Pancreas (tissue), 10 donors: ENCODE measurements around the gene DRG1. TPM values are rescaled to one million over a fixed set of nuclear protein-coding genes. Genes with fewer than 3 reads are reported as not detected.
"Not testable (repeated sequence)": the region's sequence is repeated elsewhere in the genome, so short reads cannot be mapped to it uniquely, and the experiment has no call there.

Source experiments
- ATAC-seq, 4 donors: fragments of 200-7000 bp; cut with Tn5 transposase; one replicate each; pipeline versions ENCODE4 v1.8.0 to v1.9.1; 2020; ENCODE audit warnings: mild to moderate bottlenecking in 4 of 4, moderate library complexity in 4 of 4
- DNase-seq, 6 donors: peaks; one replicate each; pipeline ENCODE4 v3.0.0-alpha.2; 2020
- FAIRE-seq: peaks from 2 replicates; lab custom pipeline; 2012; peaks lifted over from hg19 to GRCh38; lab: Jason Lieb, UNC
- H3K27ac ChIP-seq, 4 donors: fragments of 200-600 bp; sonication (generic); 1 replicate in 3 of 4; 2 replicates in 1 of 4; pipeline versions ENCODE4 v1.5.0 to v1.8.0; 2020
- H3K27me3 ChIP-seq, 4 donors: fragments of 200-600 bp; one replicate each; pipeline ENCODE4 v1.8.0; 2021
- H3K36me3 ChIP-seq, 3 donors: fragments of 200-600 bp; sonication (generic) in 1 of 3; one replicate each; pipeline versions ENCODE4 v1.5.0 to v1.8.0; 2020 to 2021
- H3K4me1 ChIP-seq, 3 donors: fragments of 200-600 bp; one replicate each; pipeline ENCODE4 v1.8.0; 2021
- H3K4me3 ChIP-seq, 4 donors: fragments of 200-600 bp; sonication (generic) in 2 of 4; one replicate each; pipeline versions ENCODE4 v1.5.0 to v1.8.0; 2020 to 2021
- H3K9me3 ChIP-seq, 4 donors: fragments of 200-600 bp; one replicate each; pipeline ENCODE4 v1.8.0; 2021
- WGBS, 2 donors: extraction: QIAGEN DNeasy Blood & Tissue Kit; methylation state at CpG; one replicate each; pipeline ENCODE4 v1.1.7; 2013; 5-methylcytosine and 5-hydroxymethylcytosine counted together
- intact Hi-C, 3 donors: fragments of 100-400 bp; cut with DNase I; formaldehyde crosslinking; loops; one replicate each; pipeline versions ENCODE4 v1.11.1 to v1.14.2; 2022
- polyA plus RNA-seq, 2 donors: library from polyadenylated mRNA; stranded (reverse); fragments of 200-250 nt; gene quantifications; one replicate each; pipeline ENCODE4 v1.2.3, GENCODE V29; 2013
- total RNA-seq, 6 donors: library from RNA; stranded (reverse); fragmentation: NEBNext Ultra II Directional in 4 of 6; extraction: Animal tissue kit (Norgen Biotek cat#: 25700) in 4 of 6; gene quantifications; one replicate each; pipeline versions ENCODE4 v1.2.1 to v1.2.4, GENCODE V29; 2021 to 2023
- TF ChIP-seq, protein P1 (sequence below), 4 donors: fragments of 200-600 bp; sonication (generic) in 3 of 4; IDR thresholded peaks; one replicate each; pipeline versions ENCODE4 v1.5.0 to v1.8.0; 2021; ENCODE audit warnings: antibody characterized with exemption in 4 of 4
- donor health status: healthy with polysubstance abuse.
- donor health status: DM: no; HTN: no; CAD: no; lungs with moderate emphysema.
- donor health status: DM: no; HTN: no; CAD: no.
- donor health status: control.
- donor health status: control.
- donor health status: Bipolar disorder and iron deficiency.
- donor health status: DM: yes; HTN: yes; CAD: no.
- donor health status: DM: no; HTN: no; CAD: no.
- donor health status: DM: no; HTN: no; CAD: no.
- donor health status: DM: yes; HTN: yes; CAD: no.

DRG1 gene
- total and polyA plus RNA-seq, 8 donors = 26.4 to 38.7 (median 30.9) TPM

DNA sequence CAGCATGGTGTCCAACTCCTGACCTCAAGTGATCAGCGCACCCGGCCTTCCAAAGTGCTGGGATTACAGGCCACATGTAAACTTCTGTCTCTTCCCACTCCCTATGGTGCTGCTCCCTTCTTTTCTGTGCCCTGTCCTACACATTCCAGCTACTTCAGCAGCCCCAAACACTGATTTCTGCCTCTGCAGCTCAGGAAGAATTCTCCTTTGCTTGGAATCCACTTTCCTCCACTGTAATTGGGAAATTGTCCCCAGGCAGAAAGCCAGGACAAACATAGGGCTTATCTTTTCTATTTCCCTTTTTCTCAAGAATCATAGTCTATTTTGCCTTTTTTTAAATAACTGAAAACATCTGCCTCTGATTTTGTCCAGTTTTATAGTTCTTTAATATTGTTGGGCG, 21.3 kb upstream of the DRG1 start:
- intact Hi-C loops = no loop called here
- H3K4me1 ChIP-seq = no peaks in the 10 kb centered on the region
- 93 to 98% methylated on average over 3 of the region's 3 CpGs for WGBS, 2 donors
- no peak for ATAC-seq
- no peak for DNase-seq
- no peak for FAIRE-seq
- H3K36me3 ChIP-seq = no peaks in the 10 kb centered on the region
- no peak overlapping the region for H3K4me3 ChIP-seq
- H3K27me3 ChIP-seq = no peaks in the 10 kb centered on the region
- TF ChIP-seq, protein P1, sequence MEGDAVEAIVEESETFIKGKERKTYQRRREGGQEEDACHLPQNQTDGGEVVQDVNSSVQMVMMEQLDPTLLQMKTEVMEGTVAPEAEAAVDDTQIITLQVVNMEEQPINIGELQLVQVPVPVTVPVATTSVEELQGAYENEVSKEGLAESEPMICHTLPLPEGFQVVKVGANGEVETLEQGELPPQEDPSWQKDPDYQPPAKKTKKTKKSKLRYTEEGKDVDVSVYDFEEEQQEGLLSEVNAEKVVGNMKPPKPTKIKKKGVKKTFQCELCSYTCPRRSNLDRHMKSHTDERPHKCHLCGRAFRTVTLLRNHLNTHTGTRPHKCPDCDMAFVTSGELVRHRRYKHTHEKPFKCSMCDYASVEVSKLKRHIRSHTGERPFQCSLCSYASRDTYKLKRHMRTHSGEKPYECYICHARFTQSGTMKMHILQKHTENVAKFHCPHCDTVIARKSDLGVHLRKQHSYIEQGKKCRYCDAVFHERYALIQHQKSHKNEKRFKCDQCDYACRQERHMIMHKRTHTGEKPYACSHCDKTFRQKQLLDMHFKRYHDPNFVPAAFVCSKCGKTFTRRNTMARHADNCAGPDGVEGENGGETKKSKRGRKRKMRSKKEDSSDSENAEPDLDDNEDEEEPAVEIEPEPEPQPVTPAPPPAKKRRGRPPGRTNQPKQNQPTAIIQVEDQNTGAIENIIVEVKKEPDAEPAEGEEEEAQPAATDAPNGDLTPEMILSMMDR (IDR thresholded peaks at IDR 0.05) = no peak
- H3K9me3 ChIP-seq = no peaks in the 10 kb centered on the region
- no peak overlapping the region for H3K27ac ChIP-seq

DNA sequence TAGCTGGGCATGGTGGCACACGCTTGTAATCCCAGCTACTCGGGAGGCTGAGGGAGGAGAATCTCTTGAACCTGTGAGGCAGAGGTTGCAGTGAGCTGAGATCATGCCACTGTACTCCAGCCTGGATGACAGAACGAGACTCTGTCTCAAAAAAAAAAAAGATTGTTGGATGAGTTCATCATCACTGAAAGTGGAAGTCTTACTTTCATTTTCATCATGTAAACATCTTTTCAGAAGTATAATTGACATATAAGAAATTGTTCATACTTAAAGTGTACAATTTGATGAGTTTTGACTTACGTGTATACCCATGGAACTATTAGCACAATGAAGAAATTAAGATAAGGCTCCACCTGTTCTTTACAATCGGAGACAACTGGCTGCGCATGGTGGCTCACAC, 20.8 kb upstream of the DRG1 start:
- intact Hi-C loops, H3K27me3 ChIP-seq, H3K9me3 ChIP-seq, ATAC-seq, H3K27ac ChIP-seq, DNase-seq, H3K4me3 ChIP-seq, H3K4me1 ChIP-seq, H3K36me3 ChIP-seq, FAIRE-seq: not testable (repeated sequence)
- 79 to 82% methylated on average over 6 of the region's 6 CpGs for WGBS, 2 donors

DNA sequence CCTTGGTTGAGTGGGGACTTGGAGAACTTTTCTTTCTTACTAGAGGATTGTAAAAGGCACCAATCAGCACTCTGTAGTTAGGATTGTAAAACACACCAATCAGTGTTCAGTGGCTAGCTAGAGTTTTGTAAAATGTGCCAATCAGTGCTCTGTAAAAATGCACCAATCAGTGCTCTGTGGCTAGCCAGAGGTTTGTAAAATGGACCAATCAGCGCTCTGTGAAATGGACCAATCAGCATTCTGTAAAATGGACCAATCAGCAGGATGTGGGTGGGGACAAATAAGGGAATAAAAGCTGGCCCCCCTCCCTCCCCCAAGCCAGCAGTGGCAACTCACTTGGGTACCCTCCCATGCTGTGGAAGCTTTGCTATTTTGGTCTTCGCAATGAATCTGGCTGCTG, 5.5 kb upstream of the DRG1 start:
- no peak for FAIRE-seq
- Histone ChIP-seq H3K36me3 (no peaks in the 10 kb centered on the region), H3K27me3 (no peaks in the 10 kb centered on the region), H3K4me3 (no peak overlapping the region), H3K9me3 (no peaks in the 10 kb centered on the region), H3K27ac (no peak overlapping the region), H3K4me1 (peaks cover 0 to 4% (median 3%) of the 10 kb centered on the region in 3 donors)
- 96 to 100% methylated on average over 2 of the region's 2 CpGs for WGBS, 2 donors
- no peak for ATAC-seq
- no peak for DNase-seq
- intact Hi-C loops = no loop called here
- TF ChIP-seq, protein P1 (IDR thresholded peaks at IDR 0.05) = no peak

DNA sequence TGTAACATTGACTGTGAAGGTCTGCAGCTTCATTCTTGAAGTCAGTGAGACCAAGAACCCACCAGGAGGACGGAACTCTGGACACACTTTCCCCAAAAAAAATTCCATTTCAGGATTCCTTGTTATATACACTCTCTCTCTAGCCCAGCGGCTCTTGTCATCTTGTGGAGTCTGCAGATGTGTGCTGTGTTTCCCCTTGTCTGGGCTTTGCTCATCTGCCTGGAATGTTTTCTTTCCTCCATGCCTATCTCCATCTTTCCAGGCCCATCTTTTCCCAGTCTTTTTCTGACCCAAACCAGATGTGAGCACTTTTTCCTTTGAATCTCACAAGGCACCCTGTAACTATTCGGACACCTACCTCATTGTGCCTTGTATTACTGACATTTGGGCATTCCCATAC, 5.1 kb upstream of the DRG1 start:
- ATAC-seq = no peak
- Histone ChIP-seq H3K9me3 (no peaks in the 10 kb centered on the region), H3K4me1 (peaks cover 0 to 4% (median 3%) of the 10 kb centered on the region in 3 donors), H3K36me3 (no peaks in the 10 kb centered on the region), H3K4me3 (no peak overlapping the region), H3K27me3 (no peaks in the 10 kb centered on the region), H3K27ac (no peak overlapping the region)
- TF ChIP-seq, protein P1 (IDR thresholded peaks at IDR 0.05) = no peak
- no peak for DNase-seq
- FAIRE-seq = no peak
- 69 to 73% methylated on average over 3 of the region's 3 CpGs for WGBS, 2 donors
- intact Hi-C loops = no loop called here

DNA sequence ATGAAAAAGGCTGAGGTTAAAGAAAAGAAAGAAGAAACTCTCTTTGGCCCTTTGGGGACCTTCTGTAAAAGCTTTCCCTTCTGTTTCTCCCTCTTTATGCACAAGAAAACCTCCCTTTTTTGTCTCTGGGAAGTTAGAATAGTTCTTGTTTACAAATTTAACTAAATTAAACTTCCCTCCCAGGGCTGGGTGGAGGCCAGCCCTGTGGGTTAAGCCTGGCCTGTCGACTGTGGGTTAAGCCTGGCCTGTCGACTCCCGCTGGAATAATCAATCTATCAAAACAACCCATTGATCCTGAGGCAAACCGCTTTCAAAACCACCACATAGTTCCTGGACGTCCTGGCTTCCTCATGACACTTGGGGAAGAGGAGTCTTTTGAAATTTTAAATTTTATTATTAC, 1.2 kb upstream of the DRG1 start:
- DNase-seq (no peak), ATAC-seq (no peak), FAIRE-seq (no peak)
- Histone ChIP-seq H3K27me3 (no peaks in the 10 kb centered on the region), H3K4me1 (peaks cover 0 to 14% (median 12%) of the 10 kb centered on the region in 3 donors), H3K9me3 (no peaks in the 10 kb centered on the region), H3K27ac (peak overlapping the region in 3 of 4 donors; percentile 0 to 84 (median 79)), H3K36me3 (peaks cover 0 to 6% (median 0%) of the 10 kb centered on the region in 3 donors), H3K4me3 (no peak overlapping the region)
- intact Hi-C loops = no loop called here
- TF ChIP-seq, protein P1 (IDR thresholded peaks at IDR 0.05) = no peak
- 54 to 56% methylated on average over 5 of the region's 5 CpGs for WGBS, 2 donors
